ENCODE results near the gene FAM204A.

The FAM204A gene

GRCh38 chr10:118290471-118290995 is 51.6 kb downstream of the FAM204A start:
- TF ChIP-seq CTCF (IDR thresholded peaks at IDR 0.05; ENCODE audit: extremely low read depth, insufficient read depth, missing control alignments), result no peak
- DNase-seq (ENCODE audit: low spot score), result no peak
- in situ Hi-C loops (cut with MboI; ENCODE audit: low pct_unique_long_range_greater_than_20kb, low sequenced_read_pairs, unreplicated experiment), result no loop called here

- in situ Hi-C loops (cut with MboI; ENCODE audit: low pct_unique_long_range_greater_than_20kb, low sequenced_read_pairs, unreplicated experiment), result no loop called here
- DNase-seq (ENCODE audit: low spot score), result no peak
- no peak for TF ChIP-seq CTCF (IDR thresholded peaks at IDR 0.05; ENCODE audit: extremely low read depth, insufficient read depth, missing control alignments)
Measured at GRCh38 chr10:118287076-118287806, 54.9 kb downstream of the FAM204A start.

DNA sequence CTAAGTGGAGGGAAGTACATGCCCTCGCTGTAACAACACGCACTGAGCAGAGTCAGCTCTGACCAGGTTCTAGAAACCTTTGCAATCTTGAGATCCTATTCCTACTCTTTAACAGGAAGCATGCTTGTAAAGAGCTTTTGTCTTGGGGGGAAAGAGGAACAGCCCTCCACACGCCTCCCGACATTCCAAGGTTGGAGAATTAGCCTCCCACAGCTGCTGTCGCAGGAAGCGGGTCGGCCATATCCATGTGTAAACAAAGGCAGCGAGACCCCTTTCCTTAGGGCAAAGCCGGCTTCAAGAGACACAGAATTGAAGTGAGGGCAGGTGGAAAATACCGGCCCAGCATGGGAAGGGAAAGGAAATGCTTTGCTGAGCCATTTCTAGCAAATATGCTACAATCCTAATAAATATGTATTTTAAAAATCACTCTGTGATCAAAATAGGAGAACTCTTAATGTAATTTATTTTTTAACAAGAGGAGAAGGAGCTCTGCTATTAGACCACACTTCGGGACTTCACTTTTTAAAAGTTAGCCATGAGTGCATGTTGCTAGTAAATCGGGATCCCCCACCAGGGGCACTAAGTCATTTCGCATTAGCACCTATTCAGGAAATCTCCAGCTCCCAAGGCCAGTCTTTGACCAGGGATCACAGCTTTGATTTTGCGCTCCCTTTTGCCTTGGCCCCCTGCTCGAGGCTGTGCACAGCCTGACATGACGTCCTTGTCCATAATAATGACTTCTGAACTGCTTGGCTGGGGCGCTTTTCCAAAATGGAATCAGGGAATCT is 55.9 kb downstream of the FAM204A start:
- DNase-seq (ENCODE audit: low spot score), result no peak
- in situ Hi-C loops (cut with MboI; ENCODE audit: low pct_unique_long_range_greater_than_20kb, low sequenced_read_pairs, unreplicated experiment), result no loop called here
- no peak for TF ChIP-seq CTCF (IDR thresholded peaks at IDR 0.05; ENCODE audit: extremely low read depth, insufficient read depth, missing control alignments)

- no peak for TF ChIP-seq CTCF (IDR thresholded peaks at IDR 0.05; ENCODE audit: extremely low read depth, insufficient read depth, missing control alignments)
- in situ Hi-C loops (cut with MboI; ENCODE audit: low pct_unique_long_range_greater_than_20kb, low sequenced_read_pairs, unreplicated experiment), result no loop called here
Measured at GRCh38 chr10:118282670-118283069, 59.5 kb downstream of the FAM204A start.

DNA sequence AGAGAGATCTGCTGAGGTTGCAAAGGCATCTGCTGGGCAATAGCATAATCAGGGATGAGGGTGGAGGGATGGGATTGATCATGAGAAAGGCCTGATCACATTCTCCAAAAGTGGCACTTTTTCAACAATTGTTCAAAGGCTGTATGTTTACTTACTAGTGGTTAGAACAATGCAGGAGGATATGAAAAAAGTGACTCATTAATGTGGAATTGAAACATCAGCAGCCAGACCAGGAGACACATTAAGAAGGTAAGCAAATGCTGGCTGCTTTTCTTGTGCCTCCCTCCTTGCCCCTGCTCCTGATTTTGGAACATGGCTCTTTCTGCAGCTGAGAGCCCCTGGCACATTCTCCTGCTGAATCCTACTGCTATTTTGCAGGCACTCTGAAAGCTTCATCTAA is 63.5 kb downstream of the FAM204A start:
- in situ Hi-C loops (cut with MboI; ENCODE audit: low pct_unique_long_range_greater_than_20kb, low sequenced_read_pairs, unreplicated experiment), result no loop called here
- TF ChIP-seq CTCF (IDR thresholded peaks at IDR 0.05; ENCODE audit: extremely low read depth, insufficient read depth, missing control alignments), result no peak
- DNase-seq (ENCODE audit: low spot score), result no peak

More at GRCh38 chr10:118282670-118283069, 59.5 kb downstream of the FAM204A start:
- no peak for DNase-seq (ENCODE audit: low spot score)

DNA sequence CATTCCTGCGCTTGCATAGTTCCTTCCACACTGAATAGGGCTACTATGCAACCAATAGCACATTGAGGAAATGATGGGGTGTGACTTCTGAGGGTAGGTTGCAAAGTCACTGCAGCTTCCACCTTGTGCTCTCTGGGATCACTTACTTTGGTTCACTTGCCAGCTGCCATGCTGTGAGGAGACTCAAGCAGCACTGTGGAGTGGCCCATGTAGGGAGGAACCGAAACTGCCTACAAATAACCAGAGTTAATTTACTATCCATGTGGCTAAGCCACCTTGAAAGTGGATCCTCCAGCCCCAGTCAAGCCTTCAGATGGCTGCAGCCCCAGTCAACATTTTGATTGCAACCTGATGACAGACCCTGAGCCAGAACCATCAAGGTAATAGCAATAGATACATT is 64.3 kb downstream of the FAM204A start:
- no peak for DNase-seq (ENCODE audit: low spot score)
- no peak for TF ChIP-seq CTCF (IDR thresholded peaks at IDR 0.05; ENCODE audit: extremely low read depth, insufficient read depth, missing control alignments)
- in situ Hi-C loops (cut with MboI; ENCODE audit: low pct_unique_long_range_greater_than_20kb, low sequenced_read_pairs, unreplicated experiment), result no loop called here
